Sciatic nerve (tissue), 2 donors: ENCODE measurements around the gene MAGI1. TPM values are rescaled to one million over a fixed set of nuclear protein-coding genes. Genes with fewer than 3 reads are reported as not detected.
"Not testable (repeated sequence)": the region's sequence is repeated elsewhere in the genome, so short reads cannot be mapped to it uniquely, and the experiment has no call there.

Experiments used
- ATAC-seq: fragments of 200-7000 bp; cut with Tn5 transposase; one replicate; pipeline ENCODE4 v1.9.1; 2020; ENCODE audit warnings: mild to moderate bottlenecking, moderate library complexity
- DNase-seq: peaks from one replicate; pipeline ENCODE4 v3.0.0-alpha.2; 2020; ENCODE audit warnings: low spot score
- intact Hi-C: fragments of 100-400 bp; cut with DNase I; formaldehyde crosslinking; loops from one replicate; pipeline ENCODE4 v1.14.2; 2022
- total RNA-seq: library from RNA; stranded (reverse); fragmentation: NEBNext Ultra II Directional; extraction: Animal tissue kit (Norgen Biotek cat#: 25700); gene quantifications from one replicate; pipeline ENCODE4 v1.2.1, GENCODE V29; 2021
- donor health status: DM: no; HTN: no; CAD: no.
- donor health status: DM: no; HTN: no; CAD: no.

The MAGI1 gene
- total RNA-seq, 1 donor from 2014 or later: 64.6 TPM

DNA sequence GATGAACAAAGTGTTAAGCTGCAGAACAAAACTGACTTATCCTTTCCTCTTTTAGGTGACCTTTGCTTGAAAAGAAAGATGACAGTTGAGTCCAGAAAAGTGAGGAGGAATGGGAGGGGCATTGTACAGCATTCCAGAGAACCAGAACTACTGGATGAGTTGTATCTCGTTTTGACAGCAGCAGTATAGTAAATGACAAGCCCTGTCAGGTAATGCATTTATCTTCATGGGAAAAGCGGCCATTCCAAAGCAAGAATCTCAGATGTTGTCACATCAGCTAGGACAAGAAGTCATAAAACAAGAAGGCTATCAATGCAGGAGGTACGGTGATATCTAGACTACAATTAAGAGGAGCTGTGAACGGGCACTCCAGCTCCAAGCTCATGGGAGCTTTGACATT is 421.5 kb downstream of the MAGI1 start:
- ATAC-seq: no peak
- intact Hi-C loops: no loop called here
- DNase-seq: no peak

DNA sequence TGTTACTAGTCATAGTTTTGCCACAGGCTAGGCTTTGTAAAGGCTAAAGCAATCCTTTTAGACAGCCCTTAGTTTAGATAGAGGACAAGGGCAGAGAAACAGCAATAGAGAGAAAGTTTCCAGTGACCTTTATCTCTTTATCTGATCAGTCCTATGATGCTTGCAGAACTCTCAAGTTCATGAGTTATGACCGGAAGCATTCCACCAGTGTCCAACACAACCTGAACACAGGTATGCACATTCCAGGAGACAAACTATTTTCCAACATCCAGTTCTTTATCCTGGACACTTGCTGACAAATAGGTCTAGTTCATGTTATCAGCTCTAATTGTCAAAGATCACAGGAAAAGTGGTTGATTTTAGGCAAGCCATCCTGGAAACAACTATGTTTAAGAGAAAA is 422.2 kb downstream of the MAGI1 start:
- intact Hi-C loops: no loop called here
- ATAC-seq (no peak), DNase-seq (no peak)

DNA sequence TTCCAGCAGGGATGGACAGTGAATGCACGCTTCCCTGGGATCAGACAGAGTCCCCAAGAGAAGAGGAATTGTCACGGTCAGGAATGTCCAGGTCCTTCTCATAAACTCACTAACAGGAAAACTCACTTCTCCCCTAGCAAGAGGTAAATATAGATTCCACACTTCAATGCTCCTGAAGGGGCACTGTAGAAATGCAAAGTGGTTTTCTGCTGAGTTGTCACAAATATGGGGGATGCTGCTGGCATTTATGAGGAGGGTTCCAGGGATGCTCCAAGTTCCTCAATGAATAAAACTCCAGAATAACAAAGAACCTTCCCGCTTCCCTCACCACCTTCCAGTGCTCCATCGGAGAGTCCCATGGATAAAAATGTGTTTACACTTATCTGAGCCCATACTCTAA is 423.4 kb downstream of the MAGI1 start:
- no peak for ATAC-seq
- intact Hi-C loops: no loop called here
- no peak for DNase-seq

DNA sequence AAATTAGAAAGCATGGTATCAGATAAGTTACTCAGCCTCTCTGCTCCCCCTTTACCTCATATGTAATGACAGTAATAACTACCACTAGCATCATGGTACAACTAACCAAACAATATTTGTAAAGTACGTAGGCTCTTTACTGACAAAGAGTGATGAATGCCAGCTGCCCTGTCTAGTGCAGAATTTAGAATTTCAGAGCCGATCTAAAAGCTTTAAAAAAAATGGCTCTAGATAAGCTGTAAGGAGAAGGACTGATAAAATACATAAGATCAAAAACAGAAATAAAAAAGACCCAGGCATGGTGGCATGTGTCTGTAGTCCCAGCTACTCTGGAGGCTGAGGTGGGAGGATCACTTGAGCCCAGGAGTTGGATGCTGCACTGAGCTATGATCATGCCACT is 424.1 kb downstream of the MAGI1 start:
- DNase-seq: no peak
- intact Hi-C loops: no loop called here
- ATAC-seq: no peak

DNA sequence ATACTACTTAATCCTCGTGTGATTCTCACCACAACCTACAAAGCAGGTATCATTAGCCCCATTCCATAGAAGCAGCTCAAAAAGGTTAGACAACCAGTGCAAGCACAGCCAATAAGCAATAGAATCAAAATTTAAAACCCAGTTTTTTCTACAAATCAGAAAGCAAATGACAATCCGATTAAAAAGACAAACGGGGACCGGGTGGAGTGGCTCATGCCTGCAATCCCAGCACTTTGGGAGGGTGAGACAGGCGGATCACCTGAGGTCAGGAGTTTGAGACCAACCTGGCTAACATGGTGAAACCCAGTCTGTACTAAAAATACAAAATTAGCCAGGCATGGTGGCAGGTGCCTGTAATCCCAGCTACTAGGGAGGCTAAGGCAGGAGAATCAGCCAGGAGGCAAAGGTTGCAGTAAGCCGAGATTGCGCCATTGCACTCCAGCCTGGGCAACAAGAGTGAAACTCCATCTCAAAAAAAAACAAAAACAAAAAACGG is 430.7 kb downstream of the MAGI1 start:
- intact Hi-C loops, ATAC-seq, DNase-seq: not testable (repeated sequence)

DNA sequence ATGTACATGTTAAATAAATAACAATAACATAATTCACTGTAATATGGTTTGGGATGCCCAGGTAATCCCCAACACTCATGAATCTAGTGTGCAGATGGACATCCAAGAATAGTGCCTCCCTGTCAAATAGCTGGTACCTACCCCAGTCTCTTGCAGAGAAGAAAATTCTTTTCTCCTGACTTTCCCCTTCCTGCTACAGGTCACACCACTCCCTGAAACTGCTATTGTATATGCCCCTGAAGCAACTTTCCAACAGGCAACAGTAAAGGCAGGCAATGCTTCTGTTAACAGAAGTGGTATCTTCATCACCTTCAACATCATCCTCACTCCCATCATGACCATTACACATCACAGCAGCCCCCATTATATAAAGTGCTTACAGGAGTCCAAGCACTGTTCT is 431.6 kb downstream of the MAGI1 start:
- ATAC-seq: no peak
- intact Hi-C loops: no loop called here

DNA sequence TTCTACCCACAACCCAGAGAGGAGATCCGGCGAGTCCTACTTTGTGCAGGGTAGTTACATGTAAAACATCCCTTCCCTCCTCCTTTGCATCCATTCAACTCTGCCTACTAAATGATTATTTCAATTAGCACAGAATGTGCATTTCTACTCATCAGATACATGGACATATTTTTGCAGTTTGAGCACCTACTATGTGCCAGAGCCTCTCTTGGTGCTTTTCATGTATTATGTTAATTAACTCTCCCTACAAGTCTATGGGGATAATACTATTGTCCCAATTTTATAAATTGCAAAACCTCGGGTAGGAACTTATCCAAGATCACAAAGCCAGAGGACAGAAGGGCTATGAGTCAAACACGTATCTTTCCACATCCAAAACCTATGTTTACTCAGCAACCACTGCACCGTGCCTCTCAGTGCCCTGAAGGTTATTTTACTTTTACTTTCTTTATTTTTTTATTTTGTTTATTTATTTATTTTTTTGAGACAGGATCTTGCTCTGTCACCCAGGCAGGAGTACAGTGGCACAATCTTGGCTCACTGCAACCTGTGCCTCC is 432.8 kb downstream of the MAGI1 start:
- ATAC-seq (no peak), DNase-seq (no peak)
- intact Hi-C loops: no loop called here

More for the DNA sequence above, 431.6 kb downstream of the MAGI1 start:
- DNase-seq: no peak

DNA sequence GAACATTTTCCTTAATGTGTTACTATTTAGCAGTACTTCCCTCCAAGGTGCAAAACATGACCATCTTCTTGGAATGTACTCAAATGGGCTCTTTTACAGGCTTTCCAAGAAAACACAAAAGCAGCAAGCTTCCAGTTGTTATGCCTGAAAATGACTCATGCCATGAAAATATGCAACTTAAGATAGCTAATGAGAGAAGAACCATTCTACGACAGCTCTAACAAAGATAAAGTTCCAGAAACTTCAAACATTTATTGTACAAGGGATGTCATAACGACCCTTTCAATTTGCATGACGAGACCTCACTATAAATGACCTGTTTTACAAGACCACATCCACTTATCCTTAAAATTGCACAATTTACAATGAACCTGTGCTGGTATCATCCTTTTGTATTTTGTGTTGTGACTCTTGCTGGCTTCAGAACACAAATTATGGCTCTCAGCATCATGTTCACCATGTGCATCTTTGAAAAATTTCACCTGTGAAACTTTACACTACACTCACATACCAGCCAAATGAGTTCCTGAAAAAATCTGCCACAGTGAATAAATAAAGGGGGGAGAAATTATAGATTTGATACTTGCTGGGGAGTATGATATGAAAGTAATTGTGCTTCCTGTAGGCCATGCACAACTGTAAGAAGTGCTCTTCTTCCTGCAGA is 433.7 kb downstream of the MAGI1 start:
- intact Hi-C loops: no loop called here
- ATAC-seq (peak; percentile 38), DNase-seq (no peak)

DNA sequence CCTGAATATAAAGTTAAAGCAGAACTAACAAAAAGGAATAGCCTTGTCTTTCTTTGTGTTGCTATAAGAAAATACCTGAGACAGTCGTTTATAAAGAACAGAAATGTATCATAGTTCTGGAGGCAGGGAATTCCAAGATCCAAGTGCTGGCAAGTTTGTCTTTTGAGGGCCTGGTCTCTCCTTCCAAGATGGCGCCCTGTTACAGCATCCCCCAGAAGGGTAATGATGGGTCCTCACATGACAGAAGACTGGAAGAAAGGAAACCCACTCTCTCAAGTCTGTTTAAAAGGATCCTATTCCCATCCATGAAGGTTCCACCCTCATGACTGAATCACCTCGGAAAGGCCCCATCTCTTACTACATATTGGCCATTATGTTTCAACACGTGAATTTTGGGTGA is 435.1 kb downstream of the MAGI1 start:
- DNase-seq (no peak), ATAC-seq (no peak)
- intact Hi-C loops: no loop called here

DNA sequence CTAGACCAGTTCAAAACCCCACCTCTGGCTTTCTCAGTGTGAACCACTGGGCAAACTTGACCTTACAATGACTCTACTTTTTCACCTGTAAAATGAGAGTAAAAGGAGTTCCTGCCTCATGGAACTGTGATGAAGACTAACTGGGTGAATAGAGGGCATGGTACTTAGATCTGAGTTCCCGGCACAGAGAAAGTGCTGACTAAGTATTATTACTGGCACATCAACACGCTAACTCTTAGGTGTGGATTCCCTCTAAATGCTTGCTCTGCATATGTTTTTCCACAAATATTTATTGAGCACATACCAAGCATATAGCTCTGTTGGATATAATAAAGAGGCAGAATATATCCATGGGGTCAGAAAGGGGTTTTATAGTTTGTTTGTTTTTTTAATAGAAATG is 437.8 kb downstream of the MAGI1 start:
- intact Hi-C loops: no loop called here
- ATAC-seq (no peak), DNase-seq (no peak)

DNA sequence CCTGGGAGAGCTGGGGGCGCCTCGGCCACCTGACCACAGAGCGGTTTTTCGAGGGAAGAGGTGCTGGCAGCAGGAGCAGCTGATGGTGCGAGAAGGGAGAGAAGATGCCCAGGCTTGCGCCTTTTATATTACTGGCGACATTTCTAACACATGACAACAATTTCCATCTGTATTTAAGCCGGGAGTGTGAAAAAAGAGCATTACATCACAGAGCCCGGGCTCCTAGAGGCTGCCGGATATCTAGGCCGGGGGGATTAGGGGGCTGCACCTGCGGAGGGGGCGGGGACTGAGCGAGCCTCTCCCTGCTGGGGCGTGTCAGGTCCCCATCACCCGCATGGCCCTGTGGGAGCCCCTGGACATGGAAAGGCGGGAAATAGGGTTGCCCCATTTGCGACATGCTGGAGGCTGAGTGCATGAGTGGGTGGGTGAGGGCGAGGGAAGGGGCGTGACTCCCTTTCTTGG is 440.7 kb downstream of the MAGI1 start:
- no peak for DNase-seq
- peak; percentile 66 for ATAC-seq
- intact Hi-C loops: no loop called here

DNA sequence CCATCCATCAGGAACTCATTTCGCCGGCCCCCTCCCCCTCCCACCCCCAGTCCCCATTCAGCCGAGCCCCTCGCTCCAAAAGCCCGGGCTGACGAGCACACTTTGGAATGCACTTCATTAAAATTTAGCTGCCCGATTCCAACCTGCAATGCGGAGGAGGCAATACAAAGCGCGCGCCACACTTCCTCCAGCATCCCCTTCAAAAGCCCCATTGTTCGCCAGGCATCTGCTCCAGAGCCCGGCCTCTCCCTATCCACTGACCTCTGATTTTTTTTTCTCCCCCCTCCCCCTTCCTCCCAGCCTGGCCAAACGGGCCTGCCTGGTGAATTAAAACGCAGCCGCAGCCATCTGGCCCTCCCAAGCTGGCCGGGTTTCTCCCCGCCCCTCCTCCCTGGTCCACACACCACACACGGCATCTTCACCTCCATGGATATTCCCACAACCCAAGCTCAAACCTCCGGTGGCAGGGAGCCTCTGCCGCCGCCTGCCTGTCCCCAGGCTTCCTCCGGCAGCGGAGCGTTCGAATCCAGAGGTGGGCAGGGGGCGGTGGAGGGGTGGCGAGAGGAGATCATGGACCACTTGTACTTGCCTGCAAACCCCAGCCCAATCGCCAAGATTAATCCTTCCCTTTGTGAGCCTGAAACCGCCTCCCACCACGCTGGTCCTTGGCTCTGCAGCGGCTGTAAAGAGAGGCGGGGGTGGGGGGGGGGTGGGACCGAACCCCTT is 441.3 kb downstream of the MAGI1 start:
- intact Hi-C loops: no loop called here
- DNase-seq (peak; percentile 60), ATAC-seq (peak; percentile 85)

DNA sequence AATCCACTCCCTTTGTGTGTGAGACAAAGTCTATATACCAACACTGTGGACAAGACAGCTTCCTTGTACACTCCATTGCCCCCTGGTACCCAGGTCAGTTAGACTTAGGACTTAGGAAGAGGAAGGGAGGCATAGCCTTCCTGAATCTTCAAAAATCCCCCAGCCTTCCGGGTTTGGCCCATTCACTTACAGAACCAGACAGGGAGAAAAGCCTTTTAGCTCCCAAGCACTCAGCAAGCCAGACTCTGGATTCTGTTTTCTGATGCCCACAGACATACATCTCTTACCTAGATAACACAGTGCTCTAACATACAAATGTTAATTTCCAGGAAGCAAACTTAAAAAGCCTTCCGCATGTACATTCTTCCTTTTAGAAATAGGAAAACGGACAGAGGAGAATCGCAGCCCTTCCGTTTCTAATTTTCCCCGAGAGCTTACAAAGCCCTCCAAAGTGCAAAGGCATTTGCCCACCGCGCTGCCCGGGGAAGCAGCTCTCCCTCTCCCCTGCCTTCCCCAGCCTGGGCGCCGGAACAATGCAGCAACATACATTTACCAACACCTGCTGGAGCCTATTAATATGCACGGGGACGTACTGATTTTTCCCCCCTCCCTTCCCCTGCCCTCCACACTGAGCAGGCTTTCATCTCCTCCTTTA is 442.0 kb downstream of the MAGI1 start:
- DNase-seq (no peak), ATAC-seq (no peak)
- intact Hi-C loops: no loop called here

DNA sequence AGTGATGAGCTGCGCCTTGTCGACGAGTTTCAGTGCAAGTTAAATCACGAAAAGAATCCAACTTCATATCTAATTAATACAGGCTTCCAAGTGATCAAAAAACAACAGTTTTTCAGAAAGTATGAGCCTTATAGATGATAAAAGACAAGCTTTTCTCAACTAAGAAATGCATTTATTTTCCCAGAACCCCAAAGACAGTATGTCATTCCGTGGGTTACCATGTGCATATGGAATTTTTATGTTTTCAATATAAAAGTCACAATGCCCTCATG is 442.8 kb downstream of the MAGI1 start:
- ATAC-seq: no peak
- DNase-seq: no peak

DNA sequence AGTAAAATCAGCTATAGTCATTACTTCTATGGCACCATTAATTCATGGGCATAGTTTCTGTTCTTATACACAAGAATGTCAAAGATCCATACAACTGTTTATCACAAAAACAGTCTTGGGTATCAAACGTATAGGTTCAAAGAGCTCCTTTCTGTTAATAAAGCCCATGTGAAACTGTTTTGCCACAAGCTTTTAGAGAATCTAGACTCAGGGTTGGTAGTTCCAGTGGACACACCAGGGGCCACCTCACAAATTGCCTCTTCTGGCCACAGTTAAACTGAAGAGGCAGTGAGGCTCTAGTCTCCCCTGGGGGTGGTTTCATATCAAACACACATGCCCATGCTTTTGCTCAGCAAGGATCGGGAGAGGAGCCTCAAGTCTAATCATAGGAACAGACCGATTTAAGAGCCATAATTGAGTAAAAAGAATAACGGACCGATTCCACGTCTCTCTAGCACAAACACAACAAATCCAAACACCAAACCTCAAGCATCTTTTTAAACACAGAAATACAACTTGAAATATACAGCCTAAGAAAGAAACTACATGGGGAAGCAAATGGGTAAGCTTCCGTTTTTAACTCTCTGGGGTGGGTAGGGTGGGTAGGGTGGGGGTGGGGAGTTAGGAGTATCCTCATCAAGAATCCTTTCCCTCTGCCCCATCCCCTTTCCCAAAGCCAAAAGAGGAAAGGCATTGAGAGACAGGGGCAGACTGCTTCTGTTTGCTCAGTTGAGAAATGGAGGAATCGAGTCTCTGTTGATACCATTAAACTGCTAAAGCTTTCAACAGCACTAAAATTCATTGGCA is 443.3 kb downstream of the MAGI1 start:
- intact Hi-C loops: no loop called here
- no peak for ATAC-seq

More for the DNA sequence above, 442.8 kb downstream of the MAGI1 start:
- intact Hi-C loops: no loop called here

DNA sequence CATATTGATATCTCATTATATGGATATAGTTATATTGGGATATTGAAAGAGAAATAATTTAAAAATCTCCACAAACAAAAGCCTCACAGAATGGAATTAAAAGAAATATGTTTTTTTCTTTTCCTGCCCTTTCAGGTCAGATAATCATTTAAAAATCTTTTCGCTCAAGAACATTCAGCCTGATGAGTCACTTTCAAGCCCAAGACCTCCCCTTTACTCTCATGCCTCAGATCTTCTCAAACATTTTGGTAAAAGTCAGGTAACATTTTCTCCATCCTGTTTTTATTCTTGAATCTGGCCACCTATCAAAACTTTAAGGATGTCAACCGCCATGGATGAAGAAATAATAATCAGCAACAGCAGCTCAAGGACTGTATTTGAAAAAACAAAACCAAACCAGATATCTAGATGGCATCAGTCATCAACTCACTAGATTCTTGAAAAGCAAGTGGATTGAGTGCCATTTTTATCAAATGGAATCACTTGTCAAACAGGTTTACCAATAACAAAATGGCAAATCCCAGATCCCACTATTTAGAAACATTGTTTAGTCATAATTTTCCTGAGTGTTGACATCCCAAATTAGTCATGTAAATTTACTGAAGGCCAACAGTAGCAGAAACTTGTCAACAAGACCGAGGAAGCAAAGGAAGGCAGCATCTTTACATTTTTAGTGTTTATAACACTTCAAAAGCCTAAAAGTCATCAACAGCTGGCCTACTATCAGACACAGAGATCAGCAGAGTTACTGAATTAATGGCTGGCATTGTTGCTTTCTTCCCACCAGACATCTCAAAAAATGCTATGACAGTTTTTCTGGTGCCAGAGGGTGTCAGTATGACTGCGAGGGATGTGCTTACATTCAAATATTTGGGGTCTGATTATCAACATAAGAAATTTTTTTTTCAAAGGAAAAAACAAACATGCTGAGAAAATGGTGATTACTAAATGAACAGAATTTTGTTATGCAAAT is 444.7 kb downstream of the MAGI1 start:
- DNase-seq (no peak), ATAC-seq (no peak)
- intact Hi-C loops: no loop called here

More for the DNA sequence above, 443.3 kb downstream of the MAGI1 start:
- no peak for DNase-seq

DNA sequence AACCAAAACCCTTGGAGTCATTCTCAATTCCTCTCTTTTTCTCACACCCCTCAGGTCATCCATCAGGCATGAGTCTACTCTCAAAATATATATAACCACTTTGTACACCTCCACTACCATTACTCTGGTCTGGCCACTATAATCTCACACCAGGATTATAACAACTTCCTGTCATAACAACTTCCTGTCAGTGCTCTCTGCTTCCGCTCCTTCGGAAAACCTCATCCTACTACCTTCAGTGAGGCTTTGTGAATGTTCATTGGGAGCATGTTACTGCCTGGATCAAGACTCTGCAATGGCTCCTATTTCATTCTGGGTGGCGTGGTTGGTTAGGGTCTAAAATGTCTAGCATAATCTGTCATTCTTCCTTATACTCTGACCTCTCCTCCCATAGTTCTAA is 447.4 kb downstream of the MAGI1 start:
- intact Hi-C loops: no loop called here
- ATAC-seq (no peak), DNase-seq (no peak)

DNA sequence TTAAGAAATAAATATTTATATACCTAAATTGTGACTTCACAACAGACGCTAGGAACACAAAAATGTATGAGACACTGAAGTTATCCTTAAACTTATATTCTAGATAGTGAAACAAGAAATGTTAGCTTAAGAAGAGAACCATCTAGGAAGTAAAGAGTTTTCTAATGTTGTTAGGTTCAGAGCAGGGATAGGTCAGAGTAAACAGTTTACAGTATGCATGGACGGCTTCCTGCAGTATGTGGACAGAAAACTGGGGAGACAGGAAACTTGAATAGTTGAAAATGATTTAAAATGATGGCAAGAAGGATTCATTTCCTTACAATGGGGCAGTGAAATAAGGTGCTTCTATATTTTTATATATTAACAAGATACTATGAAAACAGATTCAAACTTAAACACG is 449.8 kb downstream of the MAGI1 start:
- intact Hi-C loops: no loop called here
- no peak for DNase-seq
- no peak for ATAC-seq
